Measurements from ENCODE around the gene NPM1.

NPM1 gene

DNA sequence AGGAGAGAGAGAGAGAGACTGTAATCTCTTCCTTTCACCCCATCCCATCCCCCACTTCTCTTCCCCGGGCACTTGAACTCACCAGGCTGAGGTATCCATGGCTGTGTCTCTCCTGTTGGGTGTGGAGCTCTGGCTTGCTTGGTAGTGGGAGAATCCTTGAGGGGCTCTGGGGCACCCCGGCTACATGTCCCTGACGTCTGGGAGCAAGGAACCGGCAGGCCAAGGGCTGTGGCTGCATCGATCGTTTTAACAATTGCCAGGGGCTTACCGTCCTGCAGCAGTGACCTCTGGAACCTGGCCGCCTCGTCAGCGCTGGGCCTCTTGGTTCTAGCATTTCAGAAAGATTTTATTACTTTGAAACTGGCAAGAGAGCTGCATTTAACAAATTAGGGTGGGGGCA, 61.8 kb downstream of the NPM1 start:
- TF ChIP-seq, protein P1, sequence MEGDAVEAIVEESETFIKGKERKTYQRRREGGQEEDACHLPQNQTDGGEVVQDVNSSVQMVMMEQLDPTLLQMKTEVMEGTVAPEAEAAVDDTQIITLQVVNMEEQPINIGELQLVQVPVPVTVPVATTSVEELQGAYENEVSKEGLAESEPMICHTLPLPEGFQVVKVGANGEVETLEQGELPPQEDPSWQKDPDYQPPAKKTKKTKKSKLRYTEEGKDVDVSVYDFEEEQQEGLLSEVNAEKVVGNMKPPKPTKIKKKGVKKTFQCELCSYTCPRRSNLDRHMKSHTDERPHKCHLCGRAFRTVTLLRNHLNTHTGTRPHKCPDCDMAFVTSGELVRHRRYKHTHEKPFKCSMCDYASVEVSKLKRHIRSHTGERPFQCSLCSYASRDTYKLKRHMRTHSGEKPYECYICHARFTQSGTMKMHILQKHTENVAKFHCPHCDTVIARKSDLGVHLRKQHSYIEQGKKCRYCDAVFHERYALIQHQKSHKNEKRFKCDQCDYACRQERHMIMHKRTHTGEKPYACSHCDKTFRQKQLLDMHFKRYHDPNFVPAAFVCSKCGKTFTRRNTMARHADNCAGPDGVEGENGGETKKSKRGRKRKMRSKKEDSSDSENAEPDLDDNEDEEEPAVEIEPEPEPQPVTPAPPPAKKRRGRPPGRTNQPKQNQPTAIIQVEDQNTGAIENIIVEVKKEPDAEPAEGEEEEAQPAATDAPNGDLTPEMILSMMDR (IDR thresholded peaks at IDR 0.05; ENCODE audit: extremely low read depth, insufficient read depth, missing control alignments): no peak
- in situ Hi-C loops (cut with MboI; ENCODE audit: low pct_unique_long_range_greater_than_20kb, low sequenced_read_pairs, unreplicated experiment): no loop called here
- no peak for DNase-seq (ENCODE audit: low spot score)

DNA sequence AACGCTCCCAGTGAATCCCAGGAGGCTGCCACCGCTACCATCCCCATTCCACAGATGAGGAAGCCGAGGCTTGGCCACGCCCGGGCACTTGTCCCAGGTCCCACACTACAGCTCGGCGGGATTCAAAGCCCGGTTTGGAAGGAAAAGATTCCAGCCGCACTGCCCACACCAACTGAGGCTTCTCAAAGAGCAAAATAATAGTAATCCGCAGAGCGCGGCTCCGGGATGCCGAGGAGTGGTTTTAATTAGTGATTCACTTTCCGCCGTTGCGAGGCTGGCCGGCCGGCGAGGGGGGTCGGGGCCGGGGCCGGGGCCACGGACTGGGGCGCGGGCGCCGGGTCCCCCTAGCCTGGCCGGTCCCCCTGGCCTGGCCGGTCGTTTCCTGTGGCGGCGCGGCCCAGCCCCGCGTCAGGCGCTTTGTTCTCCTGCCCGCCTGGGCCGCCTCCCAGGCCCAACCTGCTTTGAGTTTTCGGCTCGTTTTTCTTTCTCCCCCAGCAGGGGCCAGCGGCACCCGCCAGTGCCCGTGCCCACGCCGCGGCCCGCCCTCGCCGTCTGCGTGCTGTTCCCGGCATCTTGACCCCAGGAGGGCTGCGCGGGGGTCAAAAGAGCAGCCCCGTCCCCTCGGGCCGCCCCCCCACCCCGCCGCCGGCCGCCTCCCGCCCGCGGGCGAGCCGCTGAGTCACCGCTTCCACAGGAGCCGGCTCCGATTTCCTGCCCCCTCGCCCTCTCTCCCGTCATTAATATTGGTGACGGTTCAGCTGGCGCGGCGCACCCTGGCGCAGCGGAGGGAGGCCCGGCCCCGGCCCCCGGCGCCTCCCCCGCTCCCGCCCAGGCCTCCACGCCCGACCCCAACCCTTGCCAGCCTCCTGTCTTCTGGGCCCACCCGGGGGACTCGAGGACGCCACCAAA, 63.0 kb downstream of the NPM1 start:
- DNase-seq (ENCODE audit: low spot score): no peak
- TF ChIP-seq, protein P1 (IDR thresholded peaks at IDR 0.05; ENCODE audit: extremely low read depth, insufficient read depth, missing control alignments): no peak
- in situ Hi-C loops (cut with MboI; ENCODE audit: low pct_unique_long_range_greater_than_20kb, low sequenced_read_pairs, unreplicated experiment): no loop called here

DNA sequence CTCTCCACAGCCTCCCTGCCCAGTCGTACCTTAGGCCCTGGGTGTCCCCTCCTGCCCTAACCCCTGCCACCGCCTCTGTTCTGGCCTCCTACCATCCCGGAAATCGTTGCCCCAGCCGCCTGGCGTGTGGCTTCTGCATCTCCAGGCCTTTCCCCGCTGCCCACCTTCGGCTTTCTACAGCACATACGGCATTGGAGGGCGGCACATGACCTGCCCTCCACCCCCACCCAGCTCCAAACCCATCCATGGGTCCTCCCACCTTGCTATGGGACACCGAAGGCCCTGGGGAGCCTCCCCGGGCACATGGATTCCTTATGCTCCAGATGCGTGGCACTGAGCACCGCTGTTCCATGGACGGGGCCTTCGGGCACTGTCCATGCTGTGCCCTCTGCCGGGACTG, 63.8 kb downstream of the NPM1 start:
- in situ Hi-C loops (cut with MboI; ENCODE audit: low pct_unique_long_range_greater_than_20kb, low sequenced_read_pairs, unreplicated experiment): no loop called here

DNA sequence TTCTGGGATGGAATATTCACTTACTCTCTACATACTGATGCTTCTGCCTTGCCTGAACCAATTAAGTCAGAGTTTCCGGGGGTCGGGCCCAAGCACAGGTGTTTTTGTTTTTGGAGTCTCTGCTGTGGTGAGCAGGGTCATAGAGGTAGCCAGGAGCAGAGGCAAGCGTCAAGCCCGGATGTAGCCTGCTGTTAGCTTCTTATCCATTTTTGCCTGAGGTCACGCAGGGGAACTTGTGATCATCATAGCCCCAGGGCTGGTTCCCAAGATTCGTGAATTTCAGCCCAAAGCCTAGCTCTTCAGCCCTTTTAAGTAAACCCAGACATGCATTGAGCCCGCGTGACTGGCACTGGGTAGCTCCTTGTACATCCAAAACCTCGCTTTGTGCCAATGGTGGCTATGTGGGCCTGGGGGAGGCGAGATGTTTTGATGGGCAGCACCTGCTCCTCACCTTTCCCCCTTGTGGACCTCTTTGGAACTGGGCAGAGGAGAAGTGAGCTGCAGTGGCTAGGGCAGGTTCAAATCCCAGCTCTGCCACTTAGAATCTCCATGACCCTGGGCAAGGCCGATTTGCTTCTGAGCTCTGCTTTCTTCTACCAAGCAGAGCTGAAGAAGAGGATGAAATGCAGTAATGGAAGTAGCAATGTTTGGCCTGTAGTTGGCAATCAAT, 65.5 kb downstream of the NPM1 start:
- no peak for DNase-seq (ENCODE audit: low spot score)
- in situ Hi-C loops (cut with MboI; ENCODE audit: low pct_unique_long_range_greater_than_20kb, low sequenced_read_pairs, unreplicated experiment): no loop called here
- TF ChIP-seq, protein P1 (IDR thresholded peaks at IDR 0.05; ENCODE audit: extremely low read depth, insufficient read depth, missing control alignments): no peak

More for the DNA sequence above, 63.8 kb downstream of the NPM1 start:
- TF ChIP-seq, protein P1 (IDR thresholded peaks at IDR 0.05; ENCODE audit: extremely low read depth, insufficient read depth, missing control alignments): no peak
- DNase-seq (ENCODE audit: low spot score): no peak

DNA sequence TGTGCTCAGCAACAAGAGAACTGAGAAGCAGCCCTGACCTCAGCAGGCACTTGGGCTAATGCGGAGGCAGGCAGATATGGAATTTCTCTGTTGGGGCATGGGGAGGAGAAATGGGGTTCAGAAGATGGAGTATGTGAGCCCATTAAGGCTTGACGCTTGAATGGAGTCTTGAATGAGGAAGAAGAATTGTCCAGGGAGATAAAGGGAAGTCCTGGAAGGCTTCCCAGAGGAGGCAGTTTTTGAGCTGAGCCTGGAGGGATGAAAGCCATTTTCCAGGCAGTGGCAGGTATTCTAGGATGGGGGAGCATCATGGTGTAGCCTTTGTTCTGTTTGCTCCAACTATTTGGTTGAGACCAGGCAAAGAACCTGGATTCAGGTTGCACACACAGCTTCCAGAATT, 66.3 kb downstream of the NPM1 start:
- in situ Hi-C loops (cut with MboI; ENCODE audit: low pct_unique_long_range_greater_than_20kb, low sequenced_read_pairs, unreplicated experiment): no loop called here
- no peak for DNase-seq (ENCODE audit: low spot score)
- TF ChIP-seq, protein P1 (IDR thresholded peaks at IDR 0.05; ENCODE audit: extremely low read depth, insufficient read depth, missing control alignments): no peak

DNA sequence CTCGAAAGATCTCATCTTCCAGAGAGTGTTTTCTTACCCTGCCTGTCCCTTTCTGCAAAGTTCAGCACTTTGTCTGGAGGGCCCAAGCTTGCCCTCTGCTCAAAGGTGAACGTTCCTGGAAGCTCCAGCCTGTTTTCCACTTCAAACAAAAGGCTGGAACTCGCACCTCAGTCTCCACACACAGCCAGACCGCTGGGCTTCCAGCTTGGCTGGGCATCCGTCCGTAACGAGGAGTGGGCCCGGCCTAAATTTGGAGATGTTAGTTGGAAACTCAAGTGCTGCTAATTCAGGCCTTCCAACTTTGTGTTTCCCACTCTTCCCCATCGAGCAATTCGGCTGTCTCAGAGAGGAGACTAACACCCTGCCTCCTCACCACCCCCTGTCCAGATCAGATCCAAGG, 66.9 kb downstream of the NPM1 start:
- no peak for DNase-seq (ENCODE audit: low spot score)
- in situ Hi-C loops (cut with MboI; ENCODE audit: low pct_unique_long_range_greater_than_20kb, low sequenced_read_pairs, unreplicated experiment): no loop called here
- TF ChIP-seq, protein P1 (IDR thresholded peaks at IDR 0.05; ENCODE audit: extremely low read depth, insufficient read depth, missing control alignments): no peak

Data from GM13977 (cell line).